HG03457 (cell line): ENCODE measurements around the gene NXPH4.

Experiments used
- ATAC-seq: cut with Tn5 transposase; IDR thresholded peaks from one replicate; pipeline ENCODE4 v1.9.1; 2021; ENCODE audit warnings: moderate number of reproducible peaks; ENCODE audit not compliant: unreplicated experiment

Gene NXPH4

GRCh38 chr12:57201631-57202030 is 15.0 kb upstream of the NXPH4 start:
- no peak for ATAC-seq

- ATAC-seq, result no peak
Observed at GRCh38 chr12:57202321-57202720, 14.3 kb upstream of the NXPH4 start.

GRCh38 chr12:57203201-57203600 is 13.4 kb upstream of the NXPH4 start:
- no peak for ATAC-seq

GRCh38 chr12:57203791-57204190 is 12.8 kb upstream of the NXPH4 start:
- ATAC-seq, result no peak

GRCh38 chr12:57204454-57204853 is 12.1 kb upstream of the NXPH4 start:
- ATAC-seq, result no peak

- no peak for ATAC-seq
Observed at GRCh38 chr12:57205186-57205585, 11.4 kb upstream of the NXPH4 start.

- ATAC-seq, result no peak
Observed at GRCh38 chr12:57205931-57206330, 10.7 kb upstream of the NXPH4 start.

- no peak for ATAC-seq
Observed at GRCh38 chr12:57207731-57208630, 8.6 kb upstream of the NXPH4 start.

- no peak for ATAC-seq
Observed at GRCh38 chr12:57208631-57209282, 7.8 kb upstream of the NXPH4 start.

- ATAC-seq, result no peak
Observed at GRCh38 chr12:57209916-57210315, 6.7 kb upstream of the NXPH4 start.

GRCh38 chr12:57210461-57210860 is 6.1 kb upstream of the NXPH4 start:
- no peak for ATAC-seq

GRCh38 chr12:57210926-57211692 is 5.5 kb upstream of the NXPH4 start:
- ATAC-seq, result no peak

GRCh38 chr12:57211791-57212700 is 4.5 kb upstream of the NXPH4 start:
- ATAC-seq, result no peak

GRCh38 chr12:57212701-57213057 is 3.9 kb upstream of the NXPH4 start:
- ATAC-seq, result no peak

GRCh38 chr12:57213058-57213715 is 3.4 kb upstream of the NXPH4 start:
- ATAC-seq, result no peak

- ATAC-seq, result no peak
Observed at GRCh38 chr12:57213763-57214397, 2.7 kb upstream of the NXPH4 start.

- no peak for ATAC-seq
Observed at GRCh38 chr12:57214398-57214781, 2.2 kb upstream of the NXPH4 start.

GRCh38 chr12:57215065-57215464 is 1.5 kb upstream of the NXPH4 start:
- ATAC-seq, result no peak

- ATAC-seq, result no peak
Observed at GRCh38 chr12:57215668-57216013, 953 bp upstream of the NXPH4 start.
